Activated CD4-positive, alpha-beta memory T cell treated with anti-CD3 and anti-CD28 coated beads for 36 hours (primary cell): ENCODE results near the gene PALLD. TPM values are rescaled to one million over a fixed set of nuclear protein-coding genes. Genes with fewer than 3 reads are reported as not detected.

Experiments used
- CTCF ChIA-PET: fragments of 350-600 bp; sonication (Branson Sonifier 250); formaldehyde crosslinking; loops from one replicate; lab custom pipeline; 2021; ENCODE audit warnings: antibody characterized with exemption, inconsistent platforms; lab: Charles Lee
- POLR2A ChIA-PET: fragments of 350-600 bp; sonication (Branson Sonifier 250); formaldehyde crosslinking; loops from one replicate; lab custom pipeline; 2021; ENCODE audit warnings: antibody characterized with exemption; lab: Charles Lee
- DNase-seq: peaks from one replicate; pipeline ENCODE4 v3.0.0-alpha.2; 2020
- H3K27ac Mint-ChIP-seq: one replicate; pipeline ENCODE4 v1.8.0; 2021; ENCODE audit warnings: mixed read lengths
- H3K27me3 Mint-ChIP-seq: one replicate; pipeline ENCODE4 v1.8.0; 2021; ENCODE audit warnings: mixed read lengths
- H3K36me3 Mint-ChIP-seq: one replicate; pipeline ENCODE4 v1.8.0; 2021; ENCODE audit warnings: mixed read lengths
- H3K4me1 Mint-ChIP-seq: one replicate; pipeline ENCODE4 v1.8.0; 2021; ENCODE audit warnings: low read depth, mixed read lengths
- H3K4me3 Mint-ChIP-seq: one replicate; pipeline ENCODE4 v1.8.0; 2021; ENCODE audit warnings: mild to moderate bottlenecking, mixed read lengths
- H3K9me3 Mint-ChIP-seq: one replicate; pipeline ENCODE4 v1.8.0; 2021; ENCODE audit warnings: mixed read lengths
- intact Hi-C: fragments of 100-400 bp; cut with micrococcal nuclease; formaldehyde crosslinking; loops from one replicate; pipeline ENCODE4 v1.15.1; 2023
- total RNA-seq, 2 experiments: library from RNA; stranded (reverse); gene quantifications; one replicate each; pipeline ENCODE4 v1.2.3, GENCODE V29; 2021

Gene PALLD
- total RNA-seq, 2 experiments from 2014 or later, result 8.9 to 9.4 TPM

DNA sequence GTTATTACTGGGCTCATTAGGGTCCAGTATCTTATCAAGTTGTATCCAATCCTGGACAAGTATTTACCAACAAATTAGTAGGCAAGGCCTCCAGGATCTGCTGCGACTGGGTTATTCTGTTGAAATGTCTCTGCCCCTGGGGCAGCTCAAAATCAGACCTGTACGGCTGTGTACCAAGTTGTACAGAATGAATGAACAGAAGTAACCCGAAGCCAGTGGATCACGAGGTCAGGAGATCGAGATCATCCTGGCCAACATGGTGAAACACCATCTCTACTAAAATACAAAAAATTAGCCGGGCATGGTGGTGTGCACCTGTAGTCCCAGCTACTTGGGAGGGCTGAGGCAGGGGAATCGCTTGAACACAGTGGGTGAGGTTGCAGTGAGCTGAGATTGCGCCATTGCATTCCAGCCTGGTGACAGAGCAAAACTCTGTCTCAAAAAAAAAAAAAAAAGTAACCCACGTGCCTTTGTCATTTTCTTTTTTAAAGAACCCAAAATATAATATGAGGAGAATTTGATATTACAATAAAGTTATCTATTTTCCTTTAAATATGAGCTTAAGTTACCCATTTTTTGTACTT, 385.9 kb downstream of the PALLD start:
- POLR2A ChIA-PET, result no interaction called here
- no peak overlapping the region for H3K4me3 Mint-ChIP-seq

DNA sequence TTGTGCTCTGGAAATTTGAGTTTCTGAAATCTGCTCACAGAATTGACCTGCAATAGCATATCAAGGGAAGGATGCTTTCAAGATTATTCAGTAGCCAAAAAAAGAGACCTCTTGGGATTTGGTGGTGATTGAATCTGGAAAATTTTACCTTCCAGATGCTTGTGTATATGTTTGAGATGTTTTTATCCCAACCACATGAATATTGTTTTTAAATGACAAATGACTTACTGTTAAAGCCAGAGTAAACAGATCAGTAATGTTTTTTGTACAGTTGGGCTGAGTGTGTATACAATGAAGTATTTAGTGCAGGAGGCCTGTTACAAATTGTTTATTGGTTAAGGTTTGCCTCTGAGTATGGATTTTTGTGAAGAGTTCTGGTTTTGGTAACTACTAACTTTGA, 386.7 kb downstream of the PALLD start:
- intact Hi-C loops, result no loop called here
- Mint-ChIP-seq H3K4me3 (no peak overlapping the region), H3K4me1 (peaks cover 5% of the 10 kb centered on the region), H3K9me3 (no peaks in the 10 kb centered on the region), H3K27me3 (peaks cover 27% of the 10 kb centered on the region), H3K36me3 (no peaks in the 10 kb centered on the region), H3K27ac (no peak overlapping the region)
- ChIA-PET CTCF (interaction anchor here (0.6 kb wide), 1 partner anchor 722 kb away, joined by 3 read pairs; no protein-coding TSS in a partner anchor), POLR2A (no interaction called here)
- no peak for DNase-seq

More for the DNA sequence above, 385.9 kb downstream of the PALLD start:
- no peak for DNase-seq
- Mint-ChIP-seq H3K27ac (no peak overlapping the region), H3K36me3 (peaks cover 1% of the 10 kb centered on the region), H3K27me3 (peaks cover 32% of the 10 kb centered on the region), H3K4me1 (peaks cover 8% of the 10 kb centered on the region), H3K9me3 (no peaks in the 10 kb centered on the region)
- intact Hi-C loops, result no loop called here
- CTCF ChIA-PET, result interaction anchor here (0.6 to 1.2 kb wide), 2 partner anchors 40 to 722 kb away, joined by 3 to 5 read pairs; no protein-coding TSS in a partner anchor

DNA sequence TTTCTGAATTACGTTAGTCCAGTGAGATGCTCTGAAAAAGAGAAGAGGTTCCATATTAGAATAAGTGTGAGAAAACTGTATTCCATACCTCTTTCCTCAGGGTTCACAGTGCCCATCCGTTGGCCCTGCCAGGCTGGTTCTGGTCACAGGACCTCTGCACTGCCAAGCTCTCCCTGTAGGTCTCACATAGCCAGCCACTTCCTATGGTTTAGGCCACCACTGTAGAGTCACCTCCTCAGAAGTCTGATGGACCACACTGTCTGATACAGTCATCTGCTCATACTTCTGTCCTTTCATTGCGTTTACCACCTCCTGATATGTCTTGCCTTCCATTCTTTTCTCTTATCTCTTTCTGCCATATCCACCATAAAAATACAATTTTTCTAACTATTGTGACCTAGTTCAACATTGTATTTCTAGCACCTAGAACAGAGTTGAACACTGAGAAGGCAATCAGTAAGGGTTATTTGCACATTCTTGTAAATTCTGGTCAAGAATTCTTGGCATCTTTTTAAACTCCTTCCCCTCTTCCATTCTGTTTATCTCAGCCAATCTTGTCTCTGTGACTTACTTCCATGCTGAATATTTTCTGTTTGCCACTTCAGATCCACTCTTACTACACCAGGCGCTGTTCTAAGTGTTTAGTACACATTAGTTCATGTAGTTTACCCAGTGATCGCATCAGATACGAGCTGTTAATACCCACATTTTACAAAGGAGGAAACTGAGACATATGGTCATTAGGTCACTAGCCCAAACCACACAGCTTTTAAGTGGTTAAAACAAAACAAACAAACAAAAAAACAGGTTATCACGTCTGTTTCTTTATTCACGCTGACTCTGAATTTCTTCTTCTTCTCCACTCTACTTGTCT, 387.6 kb downstream of the PALLD start:
- Mint-ChIP-seq H3K4me3 (no peak overlapping the region), H3K9me3 (no peaks in the 10 kb centered on the region), H3K4me1 (no peaks in the 10 kb centered on the region), H3K27ac (no peak overlapping the region), H3K36me3 (no peaks in the 10 kb centered on the region), H3K27me3 (peaks cover 20% of the 10 kb centered on the region)
- ChIA-PET CTCF (no interaction called here), POLR2A (no interaction called here)
- no peak for DNase-seq
- intact Hi-C loops, result no loop called here

DNA sequence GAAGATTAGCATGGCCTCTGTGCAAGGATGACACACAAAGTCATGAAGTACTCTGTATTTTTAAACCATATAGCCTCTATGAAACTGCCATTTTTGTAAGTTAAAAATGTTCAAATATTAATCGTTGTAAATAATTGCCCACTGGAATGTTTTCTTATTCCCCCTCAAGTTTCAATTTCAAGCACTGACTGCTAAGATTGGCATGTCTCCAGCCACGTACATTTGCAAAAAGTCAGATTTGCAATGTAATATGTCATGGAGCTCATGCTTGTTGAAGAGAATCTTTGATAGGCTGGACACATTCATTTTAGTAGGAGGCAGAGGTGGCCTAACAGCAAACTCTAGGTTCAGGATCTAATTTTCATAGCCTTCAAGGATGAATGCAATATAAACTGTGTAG, 388.5 kb downstream of the PALLD start:
- Mint-ChIP-seq H3K4me3 (no peak overlapping the region), H3K4me1 (no peaks in the 10 kb centered on the region), H3K36me3 (no peaks in the 10 kb centered on the region), H3K9me3 (no peaks in the 10 kb centered on the region), H3K27ac (no peak overlapping the region), H3K27me3 (peaks cover 11% of the 10 kb centered on the region)
- CTCF ChIA-PET, result no interaction called here
- intact Hi-C loops, result no loop called here
- no peak for DNase-seq
- POLR2A ChIA-PET, result no interaction called here

DNA sequence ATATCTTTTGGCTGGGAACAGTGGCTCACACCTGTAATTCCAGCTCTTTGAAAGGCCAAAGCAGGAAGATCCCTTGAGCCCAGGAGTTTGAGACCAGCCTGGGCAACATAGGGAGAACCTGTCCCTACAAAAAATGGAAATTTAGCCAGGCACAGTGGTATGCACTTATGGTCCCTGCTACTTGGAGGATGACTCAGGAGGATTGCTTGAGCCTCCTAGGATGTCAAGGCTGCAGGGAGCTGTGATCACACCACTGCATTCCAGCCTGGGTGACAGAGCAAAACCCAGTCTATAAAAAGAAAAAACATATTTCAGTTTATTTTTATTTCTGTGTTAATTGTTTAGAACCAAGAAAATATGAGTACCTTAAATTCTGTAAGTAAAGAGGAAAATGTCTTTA, 389.5 kb downstream of the PALLD start:
- DNase-seq, result no peak
- Mint-ChIP-seq H3K27me3 (peaks cover 4% of the 10 kb centered on the region), H3K36me3 (no peaks in the 10 kb centered on the region), H3K9me3 (no peaks in the 10 kb centered on the region), H3K27ac (no peak overlapping the region), H3K4me1 (no peaks in the 10 kb centered on the region), H3K4me3 (no peak overlapping the region)
- ChIA-PET CTCF (no interaction called here), POLR2A (no interaction called here)
- intact Hi-C loops, result no loop called here

DNA sequence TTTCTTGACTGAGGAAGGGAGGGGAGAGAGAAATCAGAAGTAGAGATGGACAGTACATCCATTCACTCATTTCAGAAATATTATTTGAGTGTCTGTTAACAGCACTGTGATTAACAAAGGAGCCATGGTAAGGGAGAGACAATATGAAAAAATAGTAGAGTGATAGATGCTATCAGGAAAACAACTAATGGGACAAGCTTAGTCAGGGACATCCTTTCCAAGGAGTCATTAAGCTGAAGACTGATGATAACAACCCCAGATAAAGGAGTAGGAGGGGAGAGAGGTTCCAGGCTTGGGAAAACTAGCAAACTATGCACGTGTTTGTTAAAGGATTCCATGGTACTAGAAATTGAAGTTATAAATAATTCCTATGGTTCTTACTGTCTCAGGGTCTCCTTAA, 391.0 kb downstream of the PALLD start:
- CTCF ChIA-PET, result no interaction called here

DNA sequence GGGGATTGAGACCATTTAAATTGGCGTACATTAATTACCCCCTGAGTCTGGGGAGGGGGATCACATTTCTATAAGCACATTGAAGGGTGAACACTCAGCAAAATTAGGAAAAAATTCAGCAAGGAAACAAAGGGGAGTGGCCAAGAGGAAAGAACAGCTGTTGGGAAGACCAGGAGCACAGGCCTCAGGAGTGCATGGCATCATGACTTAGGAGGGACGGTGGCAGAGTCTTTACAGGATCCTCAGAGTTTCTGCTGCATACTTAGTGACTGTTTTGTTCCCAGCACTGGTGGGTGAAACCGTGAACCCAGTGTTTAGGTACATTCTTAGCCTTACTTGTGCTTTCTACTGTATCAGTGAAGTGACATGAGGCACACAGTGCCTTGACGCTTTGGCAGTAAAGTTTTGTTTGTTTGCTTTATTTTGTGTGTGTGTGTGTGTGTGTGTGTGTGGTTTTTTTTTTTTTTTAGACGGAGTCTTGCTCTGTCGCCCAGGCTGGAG, 391.9 kb downstream of the PALLD start:
- intact Hi-C loops, result no loop called here
- Mint-ChIP-seq H3K4me3 (no peak overlapping the region), H3K4me1 (no peaks in the 10 kb centered on the region), H3K36me3 (no peaks in the 10 kb centered on the region), H3K27ac (no peak overlapping the region), H3K27me3 (no peaks in the 10 kb centered on the region), H3K9me3 (no peaks in the 10 kb centered on the region)
- CTCF ChIA-PET, result no interaction called here
- POLR2A ChIA-PET, result no interaction called here
- DNase-seq, result no peak

More for the DNA sequence above, 391.0 kb downstream of the PALLD start:
- H3K27ac Mint-ChIP-seq, result no peak overlapping the region
- no peaks in the 10 kb centered on the region for H3K36me3 Mint-ChIP-seq
- POLR2A ChIA-PET, result no interaction called here
- DNase-seq, result no peak
- H3K9me3 Mint-ChIP-seq, result no peaks in the 10 kb centered on the region
- H3K27me3 Mint-ChIP-seq, result no peaks in the 10 kb centered on the region
- no peaks in the 10 kb centered on the region for H3K4me1 Mint-ChIP-seq
- intact Hi-C loops, result no loop called here
- H3K4me3 Mint-ChIP-seq, result no peak overlapping the region

DNA sequence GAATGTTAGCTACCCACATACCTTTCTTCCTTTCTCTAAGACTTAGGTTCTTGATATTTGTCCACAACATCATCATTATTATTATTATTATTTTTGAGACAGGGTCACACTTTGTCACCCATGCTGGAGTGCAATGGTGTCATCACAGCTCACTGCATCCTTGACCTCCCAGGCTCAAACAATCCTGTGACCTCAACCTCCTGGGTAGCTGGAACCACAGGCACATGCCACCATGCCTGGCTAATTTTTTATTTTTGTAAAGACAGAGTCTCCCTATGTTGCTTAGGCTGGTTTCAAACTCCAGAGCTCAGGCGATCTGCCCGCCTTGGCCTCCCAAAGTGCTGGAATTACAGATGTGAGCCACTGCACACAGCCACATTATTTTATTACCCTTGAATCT, 394.2 kb downstream of the PALLD start:
- DNase-seq, result no peak
- intact Hi-C loops, result no loop called here
- Mint-ChIP-seq H3K9me3 (no peaks in the 10 kb centered on the region), H3K4me1 (no peaks in the 10 kb centered on the region), H3K27me3 (no peaks in the 10 kb centered on the region), H3K27ac (no peak overlapping the region), H3K36me3 (no peaks in the 10 kb centered on the region), H3K4me3 (no peak overlapping the region)
- CTCF ChIA-PET, result no interaction called here
- POLR2A ChIA-PET, result no interaction called here

DNA sequence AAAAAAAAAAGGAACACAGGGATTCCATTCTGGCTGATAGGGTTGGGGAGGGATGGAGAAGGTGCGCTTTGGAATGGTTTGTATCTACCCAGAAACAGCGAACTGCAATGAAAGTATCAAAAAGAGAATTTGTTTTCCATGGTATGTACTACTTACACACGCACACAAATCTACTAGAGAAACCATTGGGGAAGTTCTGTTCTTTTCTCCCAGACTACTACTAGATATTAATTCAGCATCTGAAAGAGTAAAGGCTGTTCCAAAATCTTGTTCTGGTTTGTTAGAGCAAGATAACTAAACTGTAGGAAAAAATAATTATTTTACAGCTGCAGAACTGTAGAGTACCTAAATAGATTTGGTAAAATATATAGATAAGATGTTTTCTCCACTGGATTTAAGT, 394.8 kb downstream of the PALLD start:
- Mint-ChIP-seq H3K27me3 (no peaks in the 10 kb centered on the region), H3K9me3 (no peaks in the 10 kb centered on the region), H3K36me3 (no peaks in the 10 kb centered on the region), H3K4me1 (no peaks in the 10 kb centered on the region), H3K27ac (no peak overlapping the region), H3K4me3 (no peak overlapping the region)
- ChIA-PET CTCF (no interaction called here), POLR2A (no interaction called here)
- intact Hi-C loops, result no loop called here
- no peak for DNase-seq

DNA sequence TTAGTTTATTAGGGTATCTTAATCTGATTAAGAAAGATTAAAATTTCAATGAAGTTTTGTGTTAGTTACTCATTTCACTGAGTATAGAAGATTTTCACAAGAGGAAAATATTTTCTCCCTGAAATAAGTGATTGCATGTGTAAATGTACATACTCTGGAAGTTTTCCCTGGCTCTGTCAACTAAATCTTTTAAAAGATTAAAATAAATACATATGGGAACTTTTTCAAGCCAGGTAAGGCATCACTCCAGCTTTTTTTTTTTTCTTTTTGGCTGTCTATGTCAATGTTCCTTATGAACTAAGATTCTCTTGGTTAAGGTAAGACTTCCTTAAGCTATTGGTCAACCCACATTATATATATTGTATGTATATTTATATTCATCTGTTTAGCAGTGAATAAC, 395.6 kb downstream of the PALLD start:
- H3K4me1 Mint-ChIP-seq, result no peaks in the 10 kb centered on the region
- intact Hi-C loops, result no loop called here
- ChIA-PET POLR2A (no interaction called here), CTCF (interaction anchor here (0.6 to 1.6 kb wide), 2 partner anchors 12 to 17 kb away, joined by 3 to 4 read pairs; no protein-coding TSS in a partner anchor)
- DNase-seq, result no peak
- no peak overlapping the region for H3K4me3 Mint-ChIP-seq
- H3K36me3 Mint-ChIP-seq, result no peaks in the 10 kb centered on the region
- no peak overlapping the region for H3K27ac Mint-ChIP-seq
- H3K27me3 Mint-ChIP-seq, result no peaks in the 10 kb centered on the region
- no peaks in the 10 kb centered on the region for H3K9me3 Mint-ChIP-seq

DNA sequence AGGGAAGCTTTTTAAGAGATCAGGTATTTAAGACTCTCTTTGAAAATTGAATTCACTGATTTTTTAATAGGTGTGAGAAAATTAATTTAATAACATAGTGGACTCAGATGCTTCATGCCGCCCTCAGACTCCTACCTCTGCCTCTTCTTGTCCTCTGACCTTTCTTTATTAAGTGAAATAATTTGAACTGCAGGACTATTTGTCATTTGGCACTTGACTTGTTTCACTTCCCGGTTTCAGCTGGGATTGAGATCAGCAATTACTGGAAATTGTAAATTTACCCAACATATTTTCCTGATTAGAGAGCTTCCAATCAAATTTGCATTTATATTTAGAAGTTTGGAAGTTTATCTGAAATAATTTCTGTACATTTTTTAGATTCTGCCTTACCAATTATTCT, 396.4 kb downstream of the PALLD start:
- no peaks in the 10 kb centered on the region for H3K36me3 Mint-ChIP-seq
- POLR2A ChIA-PET, result no interaction called here
- no peak overlapping the region for H3K4me3 Mint-ChIP-seq

DNA sequence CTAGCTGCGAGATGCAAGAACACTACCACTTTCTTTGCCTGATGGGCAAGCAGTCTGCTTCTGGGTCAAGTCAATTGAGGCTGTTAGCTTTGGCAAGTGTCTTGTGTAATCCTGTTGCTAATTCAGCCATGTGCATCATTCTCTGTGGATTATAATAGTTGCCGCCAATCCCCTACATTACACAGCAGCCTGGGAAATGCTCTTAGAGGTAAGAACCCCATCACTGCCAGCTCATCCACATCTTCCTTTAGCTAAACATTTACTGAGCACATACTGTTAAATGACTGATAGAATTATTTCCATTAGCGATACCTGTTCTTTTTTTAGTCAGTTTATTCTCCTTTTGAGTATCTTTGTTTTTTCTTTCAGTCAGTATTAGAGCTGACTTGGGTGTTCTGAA, 397.0 kb downstream of the PALLD start:
- Mint-ChIP-seq H3K27me3 (no peaks in the 10 kb centered on the region), H3K27ac (no peak overlapping the region), H3K9me3 (no peaks in the 10 kb centered on the region), H3K4me3 (no peak overlapping the region), H3K4me1 (no peaks in the 10 kb centered on the region), H3K36me3 (no peaks in the 10 kb centered on the region)
- ChIA-PET POLR2A (no interaction called here), CTCF (interaction anchor here (1.0 to 1.6 kb wide), 3 partner anchors 13 to 72 kb away, joined by 3 to 4 read pairs (median 3); no protein-coding TSS in a partner anchor)
- DNase-seq, result no peak
- intact Hi-C loops, result no loop called here

More for the DNA sequence above, 396.4 kb downstream of the PALLD start:
- intact Hi-C loops, result no loop called here
- H3K4me1 Mint-ChIP-seq, result no peaks in the 10 kb centered on the region
- H3K27me3 Mint-ChIP-seq, result no peaks in the 10 kb centered on the region
- no peak overlapping the region for H3K27ac Mint-ChIP-seq
- CTCF ChIA-PET, result interaction anchor here (1.0 to 1.6 kb wide), 2 partner anchors 13 to 71 kb away, joined by 3 to 4 read pairs; no protein-coding TSS in a partner anchor
- H3K9me3 Mint-ChIP-seq, result no peaks in the 10 kb centered on the region
- DNase-seq, result no peak
